Stimulated activated CD8-positive, alpha-beta memory T cell treated with anti-CD3 and anti-CD28 coated beads, Interleukin-12 subunit alpha, Interleukin-12 subunit beta, amount 100 ng/mL, for 4 hours (primary cell): Measurements from ENCODE around the gene AHRR.
"Not testable (repeated sequence)": the region's sequence is repeated elsewhere in the genome, so short reads cannot be mapped to it uniquely, and the experiment has no call there.

Experiments used
- DNase-seq: peaks from one replicate; pipeline ENCODE4 v3.0.0-alpha.2; 2020; ENCODE audit warnings: low read depth

AHRR gene

GRCh38 chr5:306011-306805 lies 15.3 kb upstream of the AHRR start:
- no peak for DNase-seq

- DNase-seq = no peak
Observed at GRCh38 chr5:307306-307705, 14.2 kb upstream of the AHRR start.

GRCh38 chr5:307794-308579 lies 13.5 kb upstream of the AHRR start:
- DNase-seq = no peak

GRCh38 chr5:308672-309271 lies 12.7 kb upstream of the AHRR start:
- DNase-seq = no peak

- DNase-seq = not testable (repeated sequence)
Observed at GRCh38 chr5:309831-310230, 11.7 kb upstream of the AHRR start.

- DNase-seq = no peak
Observed at GRCh38 chr5:310516-310915, 11.0 kb upstream of the AHRR start.

- no peak for DNase-seq
Observed at GRCh38 chr5:310941-311434, 10.5 kb upstream of the AHRR start.

GRCh38 chr5:311963-312362 lies 9.6 kb upstream of the AHRR start:
- DNase-seq = no peak

GRCh38 chr5:312845-313244 lies 8.7 kb upstream of the AHRR start:
- DNase-seq = no peak

- DNase-seq = no peak
Observed at GRCh38 chr5:313265-313664, 8.2 kb upstream of the AHRR start.

- no peak for DNase-seq
Observed at GRCh38 chr5:313806-314376, 7.6 kb upstream of the AHRR start.

GRCh38 chr5:314676-315487 lies 6.6 kb upstream of the AHRR start:
- DNase-seq = no peak

GRCh38 chr5:315488-316209 lies 5.9 kb upstream of the AHRR start:
- DNase-seq = no peak

- no peak for DNase-seq
Observed at GRCh38 chr5:316210-317085, 5.1 kb upstream of the AHRR start.

GRCh38 chr5:317086-317811 lies 4.3 kb upstream of the AHRR start:
- DNase-seq = peak; percentile 22

GRCh38 chr5:318341-318897 lies 3.1 kb upstream of the AHRR start:
- no peak for DNase-seq

GRCh38 chr5:318931-319601 lies 2.4 kb upstream of the AHRR start:
- no peak for DNase-seq

GRCh38 chr5:320524-321229 lies 837 bp upstream of the AHRR start:
- DNase-seq = no peak
